Neural cell (in vitro differentiated cells): Measurements from ENCODE around the gene HECW1.

Source experiments
- CTCF ChIP-seq: fragments of 450-650 bp; IDR thresholded peaks from 2 replicates; pipeline ENCODE4 v1.5.1; 2014; ENCODE audit warnings: antibody characterized with exemption, mild to moderate bottlenecking, moderate library complexity; ENCODE audit not compliant: poor library complexity, severe bottlenecking
- EZH2 ChIP-seq: fragments of 200-600, 300-800 bp; shearing (Covaris generic), sonication (generic); IDR thresholded peaks from 2 replicates; pipeline ENCODE4 v1.6.1; 2014; ENCODE audit warnings: antibody characterized with exemption, low read length, borderline replicate concordance, mild to moderate bottlenecking; ENCODE audit not compliant: insufficient read depth, poor library complexity, severe bottlenecking
- MXI1 ChIP-seq: fragments of 450-650 bp; conservative IDR thresholded peaks from 2 replicates; pipeline ENCODE4 v1.6.1; 2014; ENCODE audit warnings: antibody characterized with exemption, mild to moderate bottlenecking; ENCODE audit not compliant: poor library complexity, severe bottlenecking
- POLR2AphosphoS5 ChIP-seq: IDR thresholded peaks from 2 replicates; pipeline ENCODE4 v1.6.1; 2012
- REST ChIP-seq: IDR thresholded peaks from 2 replicates; pipeline ENCODE4 v1.6.1; 2012; ENCODE audit warnings: borderline replicate concordance

- no peak for TF ChIP-seq POLR2AphosphoS5
- TF ChIP-seq CTCF = no peak
- no peak for TF ChIP-seq REST
- TF ChIP-seq EZH2 = no peak
- no peak for TF ChIP-seq MXI1
These were observed 63.2 kb downstream of the HECW1 start for GRCh38 chr7:43175570-43176200.
